B cell (primary cell): ENCODE data around the gene PHF12. TPM values are rescaled to one million over a fixed set of nuclear protein-coding genes. Genes with fewer than 3 reads are reported as not detected.

Experiments
- ATAC-seq: fragments of 200-7000 bp; cut with Tn5 transposase; one replicate; pipeline ENCODE4 v1.10.0; 2021; ENCODE audit warnings: low read depth, mild to moderate bottlenecking, moderate number of reproducible peaks, moderate library complexity
- CTCF ChIA-PET: fragments of 350-600 bp; sonication (Branson Sonifier 250); formaldehyde crosslinking; loops from one replicate; lab custom pipeline; 2021; ENCODE audit warnings: antibody characterized with exemption, inconsistent platforms; lab: Charles Lee
- POLR2A ChIA-PET: fragments of 350-600 bp; sonication (Branson Sonifier 250); formaldehyde crosslinking; loops from one replicate; lab custom pipeline; 2021; ENCODE audit warnings: antibody characterized with exemption; lab: Charles Lee
- DNase-seq: peaks from one replicate; pipeline ENCODE4 v3.0.0; 2013
- H2AFZ ChIP-seq: 2 replicates; pipeline ENCODE4 v1.6.1; 2012; ENCODE audit warnings: mild to moderate bottlenecking, low read depth, low read length; ENCODE audit not compliant: insufficient read depth, poor library complexity, severe bottlenecking
- H3K27ac ChIP-seq, 2 donors: 1 replicate in 1 of 2; 2 replicates in 1 of 2; pipeline ENCODE4 v1.5.1; 2012 to 2013; ENCODE audit warnings: low read length in 2 of 2, mild to moderate bottlenecking in 2 of 2, moderate library complexity in 1 of 2
- H3K27me3 ChIP-seq, 4 experiments: fragments of 200-600 bp in 1 of 4; sonication (generic) in 1 of 4; replicated peaks in 1 of 4; 1 replicate in 2 of 4; 2 replicates in 2 of 4; pipeline versions ENCODE4 v1.6.1 to v1.7.0; 2013 to 2016; ENCODE audit warnings: low read length in 3 of 4, mild to moderate bottlenecking in 2 of 4, mixed read lengths in 1 of 4, moderate library complexity in 1 of 4; ENCODE audit not compliant: insufficient read depth in 4 of 4, control insufficient read depth in 3 of 4; ENCODE audit errors: control extremely low read depth in 1 of 4
- H3K36me3 ChIP-seq, 2 experiments: replicated peaks in 1 of 2; 1 replicate in 1 of 2; 2 replicates in 1 of 2; pipeline versions ENCODE4 v1.6.1 to v1.7.1; 2013; ENCODE audit warnings: low read length in 1 of 2; ENCODE audit not compliant: insufficient read depth in 2 of 2, control insufficient read depth in 1 of 2; ENCODE audit errors: control extremely low read depth in 1 of 2, extremely low read depth in 1 of 2
- H3K4me1 ChIP-seq, 2 donors: fragments of 200-600 bp in 1 of 2; sonication (generic) in 1 of 2; 1 replicate in 1 of 2; 2 replicates in 1 of 2; pipeline versions ENCODE4 v1.5.1 to v1.6.1; 2013 to 2017; ENCODE audit warnings: low read length in 2 of 2; ENCODE audit not compliant: control insufficient read depth in 2 of 2, insufficient read depth in 2 of 2
- H3K4me2 ChIP-seq: replicated peaks from 2 replicates; pipeline ENCODE3; 2012; ENCODE audit warnings: mild to moderate bottlenecking, low read depth, low read length; ENCODE audit not compliant: poor library complexity, severe bottlenecking
- H3K4me3 ChIP-seq, 5 experiments: fragments of 200-600 bp in 1 of 5; sonication (generic) in 1 of 5; 1 replicate in 3 of 5; 2 replicates in 2 of 5; pipeline versions ENCODE4 v1.5.1 to v1.7.0; 2011 to 2016; ENCODE audit warnings: low read length in 4 of 5, mild to moderate bottlenecking in 4 of 5, low read depth in 2 of 5, control low read depth in 1 of 5, moderate library complexity in 1 of 5; ENCODE audit not compliant: insufficient read depth in 1 of 5; ENCODE audit errors: control extremely low read depth in 1 of 5, extremely low read depth in 1 of 5
- H3K79me2 ChIP-seq: fragments of 200-600 bp; sonication (generic); one replicate; pipeline ENCODE4 v1.6.0; 2016; ENCODE audit warnings: low read length; ENCODE audit not compliant: control insufficient read depth, insufficient read depth
- H3K9ac ChIP-seq: fragments of 200-600 bp; sonication (generic); 2 replicates; pipeline ENCODE4 v1.6.1; 2017; ENCODE audit warnings: mild to moderate bottlenecking, low read length, moderate library complexity
- H3K9me3 ChIP-seq, 3 donors: one replicate each; pipeline versions ENCODE4 v1.6.1 to v1.7.1; 2013; ENCODE audit warnings: low read length in 2 of 3; ENCODE audit not compliant: control insufficient read depth in 2 of 3, insufficient read depth in 1 of 3; ENCODE audit errors: control extremely low read depth in 1 of 3
- H4K20me1 ChIP-seq: 2 replicates; pipeline ENCODE4 v1.6.0; 2012; ENCODE audit warnings: mild to moderate bottlenecking, low read length; ENCODE audit not compliant: insufficient read depth, control insufficient read depth, poor library complexity, severe bottlenecking
- H3K27ac Mint-ChIP-seq: one replicate; pipeline ENCODE4 v1.8.0; 2021; ENCODE audit warnings: mixed read lengths
- H3K27me3 Mint-ChIP-seq: one replicate; pipeline ENCODE4 v1.8.0; 2021; ENCODE audit warnings: mixed read lengths
- H3K4me1 Mint-ChIP-seq: one replicate; pipeline ENCODE4 v1.8.0; 2021; ENCODE audit warnings: mixed read lengths
- H3K4me3 Mint-ChIP-seq: one replicate; pipeline ENCODE4 v1.8.0; 2021; ENCODE audit warnings: mixed read lengths
- H3K9me3 Mint-ChIP-seq: one replicate; pipeline ENCODE4 v1.8.0; 2022; ENCODE audit warnings: mixed read lengths; ENCODE audit not compliant: insufficient read depth
- EZH2 ChIP-seq: IDR thresholded peaks from 2 replicates; pipeline ENCODE4 v1.6.1; 2012; ENCODE audit warnings: borderline replicate concordance, low read depth, mild to moderate bottlenecking, moderate library complexity, low read length; ENCODE audit not compliant: insufficient read depth, poor library complexity, severe bottlenecking
- WGBS: methylation state at CpG from one replicate; pipeline ENCODE4 v1.1.5; 2013; ENCODE audit warnings: missing lambda C conversion rate; ENCODE audit not compliant: insufficient coverage; 5-methylcytosine and 5-hydroxymethylcytosine counted together
- intact Hi-C: fragments of 100-400 bp; cut with micrococcal nuclease; formaldehyde crosslinking; loops from one replicate; pipeline ENCODE4 v1.10.0; 2022
- polyA plus RNA-seq: library from polyadenylated mRNA; depleted of rRNA; stranded (reverse); fragments of >200 nt; gene quantifications from 2 replicates; pipeline ENCODE4 v1.2.3, GENCODE V29; 2012
- total RNA-seq, 2 donors: library from RNA; stranded (reverse); fragments of 120-200 nt in 1 of 2; gene quantifications; 1 replicate in 1 of 2; 2 replicates in 1 of 2; pipeline versions ENCODE4 v1.2.3 to v1.2.4, GENCODE V29; 2013 to 2022
- TF ChIP-seq, protein P1 (sequence below): fragments of 200-600 bp; IDR thresholded peaks from one replicate; pipeline ENCODE4 v1.8.0; 2022; ENCODE audit warnings: antibody characterized with exemption, mild to moderate bottlenecking

PHF12 gene
- total and polyA plus RNA-seq, 2 donors (not counting 1 experiment from before 2014, with no cell fraction given), result 116 to 140 TPM

DNA sequence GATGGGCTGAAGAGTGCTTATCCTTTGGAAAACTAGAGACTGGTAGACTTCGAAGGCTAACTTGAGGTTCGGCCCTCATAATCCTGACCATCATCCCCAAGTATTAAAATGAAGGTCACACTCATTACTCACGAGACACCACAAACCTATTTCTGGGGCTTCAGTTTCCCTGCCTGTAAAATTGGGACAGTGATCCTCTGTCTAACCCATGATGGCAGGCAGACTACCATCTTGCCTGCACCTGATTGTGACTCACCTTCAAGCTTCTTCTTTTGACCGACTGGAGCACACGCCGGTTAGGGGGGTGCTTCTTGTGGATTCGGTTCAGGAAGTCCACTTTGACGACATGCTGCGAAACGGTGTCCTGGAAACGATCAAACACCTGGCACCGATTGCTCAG is 34.3 kb downstream of the PHF12 start:
- peaks cover 5 to 95% of the 10 kb centered on the region in 2 experiments for H3K36me3 ChIP-seq
- no peak overlapping the region for H3K4me2 ChIP-seq
- H3K79me2 ChIP-seq, result peaks cover 6% of the 10 kb centered on the region
- H3K27ac ChIP-seq, result no peak overlapping the region
- intact Hi-C loops, result no loop called here
- peaks cover 2% of the 10 kb centered on the region for H3K4me1 Mint-ChIP-seq
- no peaks in the 10 kb centered on the region for H3K27me3 ChIP-seq
- H3K27me3 Mint-ChIP-seq, result no peaks in the 10 kb centered on the region
- H2AFZ ChIP-seq, result no peak overlapping the region
- CTCF ChIA-PET, result interaction anchor here (1.0 to 5.6 kb wide), 19 partner anchors 9 to 271 kb away, joined by 3 to 124 read pairs (median 6); partner anchors contain the start of genes BLTP2, DHRS13, FAM222B and FLOT2
- 93% methylated on average over 12 of the region's 12 CpGs for WGBS
- no peak overlapping the region for H3K4me3 Mint-ChIP-seq
- POLR2A ChIA-PET, result interaction anchor here (1.5 kb wide), 1 partner anchor 19 kb away, joined by 3 read pairs; the partner anchor contains the start of gene FLOT2
- no peaks in the 10 kb centered on the region for H3K4me1 ChIP-seq
- no peaks in the 10 kb centered on the region for H3K9me3 Mint-ChIP-seq
- TF ChIP-seq, protein P1, sequence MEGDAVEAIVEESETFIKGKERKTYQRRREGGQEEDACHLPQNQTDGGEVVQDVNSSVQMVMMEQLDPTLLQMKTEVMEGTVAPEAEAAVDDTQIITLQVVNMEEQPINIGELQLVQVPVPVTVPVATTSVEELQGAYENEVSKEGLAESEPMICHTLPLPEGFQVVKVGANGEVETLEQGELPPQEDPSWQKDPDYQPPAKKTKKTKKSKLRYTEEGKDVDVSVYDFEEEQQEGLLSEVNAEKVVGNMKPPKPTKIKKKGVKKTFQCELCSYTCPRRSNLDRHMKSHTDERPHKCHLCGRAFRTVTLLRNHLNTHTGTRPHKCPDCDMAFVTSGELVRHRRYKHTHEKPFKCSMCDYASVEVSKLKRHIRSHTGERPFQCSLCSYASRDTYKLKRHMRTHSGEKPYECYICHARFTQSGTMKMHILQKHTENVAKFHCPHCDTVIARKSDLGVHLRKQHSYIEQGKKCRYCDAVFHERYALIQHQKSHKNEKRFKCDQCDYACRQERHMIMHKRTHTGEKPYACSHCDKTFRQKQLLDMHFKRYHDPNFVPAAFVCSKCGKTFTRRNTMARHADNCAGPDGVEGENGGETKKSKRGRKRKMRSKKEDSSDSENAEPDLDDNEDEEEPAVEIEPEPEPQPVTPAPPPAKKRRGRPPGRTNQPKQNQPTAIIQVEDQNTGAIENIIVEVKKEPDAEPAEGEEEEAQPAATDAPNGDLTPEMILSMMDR, result no peak
- no peak for TF ChIP-seq EZH2
- no peaks in the 10 kb centered on the region for H3K9me3 ChIP-seq
- H4K20me1 ChIP-seq, result peaks cover 15% of the 10 kb centered on the region
- ATAC-seq (no peak), DNase-seq (no peak)
- no peak overlapping the region for H3K9ac ChIP-seq
- H3K4me3 ChIP-seq, result no peak overlapping the region
- H3K27ac Mint-ChIP-seq, result no peak overlapping the region

DNA sequence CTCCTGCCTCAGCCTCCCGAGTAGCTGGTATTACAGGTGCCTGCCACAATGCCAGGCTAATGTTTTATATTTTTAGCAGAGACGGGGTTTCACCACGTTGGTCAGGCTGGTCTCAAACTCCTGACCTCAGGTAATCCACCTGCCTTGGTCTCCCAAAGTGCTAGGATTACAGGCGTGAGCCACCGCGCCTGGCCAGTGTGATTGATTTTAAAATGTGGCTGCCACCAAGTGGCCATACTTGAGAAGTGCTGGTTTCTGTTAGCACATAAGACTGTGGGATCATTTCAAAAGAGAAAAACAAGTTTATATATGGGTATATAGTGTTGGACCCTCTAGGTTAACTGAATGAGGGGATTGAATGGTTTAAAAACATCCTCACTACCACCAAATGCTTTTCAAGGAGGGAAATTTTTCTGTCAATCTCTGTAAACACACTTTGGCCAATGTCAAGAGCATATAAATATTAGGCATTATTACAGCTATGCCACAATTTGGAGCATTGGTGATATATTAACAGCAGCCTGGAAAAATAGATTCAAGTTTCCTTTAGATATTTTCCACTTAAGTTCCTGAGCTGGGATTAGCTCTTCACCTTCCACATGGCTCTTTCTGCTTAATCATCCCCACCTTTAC is 34.9 kb downstream of the PHF12 start:
- Mint-ChIP-seq H3K4me3 (no peak overlapping the region), H3K27me3 (no peaks in the 10 kb centered on the region), H3K27ac (no peak overlapping the region), H3K9me3 (no peaks in the 10 kb centered on the region), H3K4me1 (no peaks in the 10 kb centered on the region)
- Histone ChIP-seq H3K4me1 (no peaks in the 10 kb centered on the region), H3K9ac (no peak overlapping the region), H3K79me2 (peaks cover 6% of the 10 kb centered on the region), H4K20me1 (peaks cover 17% of the 10 kb centered on the region), H3K27me3 (no peaks in the 10 kb centered on the region), H2AFZ (no peak overlapping the region), H3K4me2 (no peak overlapping the region), H3K4me3 (no peak overlapping the region), H3K36me3 (peaks cover 8 to 95% of the 10 kb centered on the region in 2 experiments), H3K9me3 (no peaks in the 10 kb centered on the region), H3K27ac (no peak overlapping the region)
- DNase-seq (peak; percentile 60), ATAC-seq (peak; percentile 80)
- ChIA-PET POLR2A (interaction anchor here (0.7 to 1.5 kb wide), 2 partner anchors 19 to 190 kb away, joined by 3 to 10 read pairs; partner anchors contain the start of gene FLOT2), CTCF (interaction anchor here (0.9 to 5.6 kb wide), 22 partner anchors 9 to 271 kb away, joined by 3 to 124 read pairs (median 5); partner anchors contain the start of genes BLTP2, DHRS13, FAM222B and FLOT2)
- TF ChIP-seq EZH2, result no peak
- TF ChIP-seq, protein P1, result peak; percentile 82
- 76% methylated on average over 4 of the region's 6 CpGs for WGBS
- intact Hi-C loops, result loop anchor here (1.0 kb wide), 2 partner anchors 153 to 190 kb away; partner anchors contain the start of gene TLCD1
